Measurements from ENCODE around the gene HERC3. TPM values are rescaled to one million over a fixed set of nuclear protein-coding genes. Genes with fewer than 3 reads are reported as not detected.

The HERC3 gene
- total RNA-seq, 2 experiments from 2014 or later = 59.7 to 66.4 TPM

DNA sequence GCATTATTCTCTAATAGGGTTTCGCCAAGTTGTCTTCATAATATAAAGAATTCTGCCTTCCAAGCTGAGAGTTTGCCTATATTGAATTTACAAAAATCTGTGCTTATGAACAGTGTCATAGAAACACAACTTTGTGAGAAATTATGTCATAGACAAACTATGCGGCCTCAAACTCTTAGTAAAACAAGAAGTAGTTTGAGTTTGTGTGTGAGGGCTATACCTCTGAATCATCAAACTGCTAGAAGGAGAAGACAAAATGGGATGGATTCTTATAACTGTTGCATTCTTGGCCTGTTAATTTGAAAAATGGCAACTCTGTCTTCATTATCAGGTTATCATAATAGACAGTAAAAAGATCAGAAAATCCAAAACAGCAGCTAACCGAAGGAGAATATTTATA is 151.4 kb downstream of the HERC3 start:
- H3K27ac Mint-ChIP-seq = no peak overlapping the region
- intact Hi-C loops (cut with micrococcal nuclease) = no loop called here
- POLR2A ChIA-PET = no interaction called here
- no peaks in the 10 kb centered on the region for H3K9me3 Mint-ChIP-seq
- ATAC-seq (no peak), DNase-seq (no peak)
- TF ChIP-seq, protein P1, sequence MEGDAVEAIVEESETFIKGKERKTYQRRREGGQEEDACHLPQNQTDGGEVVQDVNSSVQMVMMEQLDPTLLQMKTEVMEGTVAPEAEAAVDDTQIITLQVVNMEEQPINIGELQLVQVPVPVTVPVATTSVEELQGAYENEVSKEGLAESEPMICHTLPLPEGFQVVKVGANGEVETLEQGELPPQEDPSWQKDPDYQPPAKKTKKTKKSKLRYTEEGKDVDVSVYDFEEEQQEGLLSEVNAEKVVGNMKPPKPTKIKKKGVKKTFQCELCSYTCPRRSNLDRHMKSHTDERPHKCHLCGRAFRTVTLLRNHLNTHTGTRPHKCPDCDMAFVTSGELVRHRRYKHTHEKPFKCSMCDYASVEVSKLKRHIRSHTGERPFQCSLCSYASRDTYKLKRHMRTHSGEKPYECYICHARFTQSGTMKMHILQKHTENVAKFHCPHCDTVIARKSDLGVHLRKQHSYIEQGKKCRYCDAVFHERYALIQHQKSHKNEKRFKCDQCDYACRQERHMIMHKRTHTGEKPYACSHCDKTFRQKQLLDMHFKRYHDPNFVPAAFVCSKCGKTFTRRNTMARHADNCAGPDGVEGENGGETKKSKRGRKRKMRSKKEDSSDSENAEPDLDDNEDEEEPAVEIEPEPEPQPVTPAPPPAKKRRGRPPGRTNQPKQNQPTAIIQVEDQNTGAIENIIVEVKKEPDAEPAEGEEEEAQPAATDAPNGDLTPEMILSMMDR (IDR thresholded peaks at IDR 0.05) = no peak
- no peak overlapping the region for H3K4me3 Mint-ChIP-seq
- CTCF ChIA-PET = interaction anchor here (4.2 kb wide), 1 partner anchor 204 kb away, joined by 12 read pairs; no protein-coding TSS in a partner anchor
- no peaks in the 10 kb centered on the region for H3K36me3 Mint-ChIP-seq (ENCODE audit: low read depth)
- H3K4me1 Mint-ChIP-seq (ENCODE audit: low read depth) = peaks cover 3% of the 10 kb centered on the region
- no peaks in the 10 kb centered on the region for H3K27me3 Mint-ChIP-seq

DNA sequence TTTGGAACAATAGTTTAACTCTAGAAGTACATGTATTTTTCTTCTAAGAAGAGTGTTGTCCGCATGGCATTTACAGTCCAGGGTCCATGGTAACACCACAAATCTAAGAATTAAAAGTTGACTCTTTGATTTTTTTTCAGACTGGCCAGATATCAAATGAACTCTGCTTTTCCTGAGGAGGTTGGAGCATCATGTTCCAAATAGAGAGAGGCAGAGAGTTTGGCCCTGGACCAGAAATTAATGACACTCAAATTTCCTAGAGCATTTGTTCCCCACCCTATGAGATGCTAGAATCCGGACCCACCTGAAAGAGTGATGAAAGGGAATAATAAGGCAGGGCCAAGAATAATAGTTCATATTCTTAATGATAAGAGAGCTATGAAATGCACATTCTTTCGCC is 152.3 kb downstream of the HERC3 start:
- H3K27ac Mint-ChIP-seq = no peak overlapping the region
- CTCF ChIA-PET = interaction anchor here (4.2 kb wide), 1 partner anchor 205 kb away, joined by 12 read pairs; no protein-coding TSS in a partner anchor
- POLR2A ChIA-PET = interaction anchor here (0.6 kb wide), 1 partner anchor 419 kb away, joined by 3 read pairs; no protein-coding TSS in a partner anchor
- no peaks in the 10 kb centered on the region for H3K9me3 Mint-ChIP-seq
- H3K36me3 Mint-ChIP-seq (ENCODE audit: low read depth) = no peaks in the 10 kb centered on the region
- no peaks in the 10 kb centered on the region for H3K4me1 Mint-ChIP-seq (ENCODE audit: low read depth)
- TF ChIP-seq, protein P1 (IDR thresholded peaks at IDR 0.05) = no peak
- H3K4me3 Mint-ChIP-seq = no peak overlapping the region
- DNase-seq (no peak), ATAC-seq (no peak)
- intact Hi-C loops (cut with micrococcal nuclease) = no loop called here
- H3K27me3 Mint-ChIP-seq = no peaks in the 10 kb centered on the region

DNA sequence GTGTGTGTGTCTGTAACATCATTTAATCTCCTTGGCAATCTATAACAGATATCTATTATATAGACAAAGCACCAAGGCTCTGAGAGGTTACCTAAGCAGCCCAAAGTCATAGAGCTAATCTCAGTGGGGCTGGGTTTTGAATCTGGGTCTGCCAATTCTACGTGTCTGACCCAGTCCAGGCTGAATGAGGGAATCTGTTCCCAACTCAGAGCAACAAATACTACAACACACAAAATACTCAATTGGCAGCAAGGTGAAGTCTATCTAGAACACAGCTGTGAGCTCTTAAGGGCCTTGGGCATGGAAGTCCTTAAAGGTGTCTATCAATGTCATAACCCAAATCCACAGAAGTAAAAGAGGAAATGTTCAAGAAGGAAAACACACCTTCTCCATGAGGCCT is 152.9 kb downstream of the HERC3 start:
- Mint-ChIP-seq H3K9me3 (no peaks in the 10 kb centered on the region), H3K36me3 (ENCODE audit: low read depth) (no peaks in the 10 kb centered on the region), H3K4me3 (no peak overlapping the region), H3K27me3 (no peaks in the 10 kb centered on the region), H3K4me1 (ENCODE audit: low read depth) (no peaks in the 10 kb centered on the region), H3K27ac (no peak overlapping the region)
- DNase-seq (no peak), ATAC-seq (no peak)
- ChIA-PET POLR2A (interaction anchor here (0.7 kb wide), 1 partner anchor 211 kb away, joined by 6 read pairs; no protein-coding TSS in a partner anchor), CTCF (interaction anchor here (1.4 to 4.2 kb wide), 2 partner anchors 8 to 206 kb away, joined by 3 to 12 read pairs; no protein-coding TSS in a partner anchor)
- TF ChIP-seq, protein P1 (IDR thresholded peaks at IDR 0.05) = no peak
- intact Hi-C loops (cut with micrococcal nuclease) = no loop called here

DNA sequence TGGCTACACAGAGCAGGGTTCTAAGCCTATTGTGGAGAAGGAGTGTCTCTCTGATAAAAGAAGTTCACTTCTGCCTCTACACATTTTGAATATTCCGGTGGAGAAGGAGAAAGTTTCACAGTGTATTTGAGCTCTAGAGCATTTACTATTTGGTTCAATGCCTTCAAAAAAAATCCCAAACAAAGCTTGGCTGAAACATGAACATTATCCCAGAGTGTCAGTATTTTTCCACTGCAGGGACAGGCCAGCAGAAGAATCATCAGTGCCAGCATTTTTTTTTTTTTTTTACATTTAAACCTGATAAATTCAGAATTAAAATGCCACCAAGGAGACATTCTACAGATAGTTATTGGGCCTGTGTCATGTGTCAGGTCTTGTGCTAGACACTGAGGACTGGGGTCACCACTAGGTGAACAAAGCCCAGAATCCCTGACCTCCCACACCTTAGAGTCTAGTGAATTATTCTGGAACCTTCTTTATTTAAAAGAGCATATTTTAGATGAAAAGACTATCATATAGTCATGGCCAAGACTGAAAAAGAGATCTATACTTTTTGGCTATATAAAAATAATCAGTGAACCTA is 153.4 kb downstream of the HERC3 start:
- ATAC-seq (no peak), DNase-seq (no peak)
- intact Hi-C loops (cut with micrococcal nuclease) = no loop called here
- TF ChIP-seq, protein P1 (IDR thresholded peaks at IDR 0.05) = no peak
- Mint-ChIP-seq H3K4me3 (no peak overlapping the region), H3K4me1 (ENCODE audit: low read depth) (no peaks in the 10 kb centered on the region), H3K27ac (no peak overlapping the region), H3K9me3 (no peaks in the 10 kb centered on the region), H3K36me3 (ENCODE audit: low read depth) (no peaks in the 10 kb centered on the region), H3K27me3 (no peaks in the 10 kb centered on the region)
- POLR2A ChIA-PET = interaction anchor here (0.7 kb wide), 1 partner anchor 211 kb away, joined by 6 read pairs; no protein-coding TSS in a partner anchor
- CTCF ChIA-PET = interaction anchor here (1.4 to 4.2 kb wide), 2 partner anchors 9 to 206 kb away, joined by 3 to 12 read pairs; no protein-coding TSS in a partner anchor

DNA sequence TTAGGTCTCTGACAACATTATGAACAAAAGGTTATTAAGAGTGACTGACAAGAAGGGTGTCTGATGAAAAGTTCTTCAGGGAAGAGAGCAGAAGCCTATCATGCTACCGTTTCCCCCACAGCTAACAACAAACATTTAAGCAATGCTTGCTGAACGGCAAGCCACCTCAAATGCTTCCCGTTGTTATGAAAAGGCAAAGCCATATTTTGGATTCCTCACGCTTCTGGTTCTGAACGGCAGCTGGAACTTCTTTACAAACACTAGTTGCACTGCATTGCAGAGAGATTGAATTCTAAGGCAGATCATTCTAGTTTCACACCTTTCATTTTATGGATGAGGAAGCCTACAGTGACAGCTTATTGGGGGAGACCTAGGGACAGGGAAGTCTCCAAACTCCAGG is 153.9 kb downstream of the HERC3 start:
- H3K27ac Mint-ChIP-seq = no peak overlapping the region
- no peaks in the 10 kb centered on the region for H3K36me3 Mint-ChIP-seq (ENCODE audit: low read depth)
- intact Hi-C loops (cut with micrococcal nuclease) = no loop called here
- no peaks in the 10 kb centered on the region for H3K27me3 Mint-ChIP-seq
- POLR2A ChIA-PET = no interaction called here
- TF ChIP-seq, protein P1 (IDR thresholded peaks at IDR 0.05) = no peak
- no peak for DNase-seq
- ATAC-seq = no peak
- CTCF ChIA-PET = interaction anchor here (1.2 to 4.2 kb wide), 3 partner anchors 9 to 207 kb away, joined by 3 to 12 read pairs (median 3); no protein-coding TSS in a partner anchor
- H3K9me3 Mint-ChIP-seq = no peaks in the 10 kb centered on the region
- H3K4me3 Mint-ChIP-seq = no peak overlapping the region
- H3K4me1 Mint-ChIP-seq (ENCODE audit: low read depth) = no peaks in the 10 kb centered on the region
